Mucosa of rectum (tissue), 2 donors: Measurements from ENCODE around the gene HMGCR.
A peak's percentile ranks its signal among the peaks of the same experiment; 100 is the strongest.

Experiments
- H3K27ac ChIP-seq, 2 donors: one replicate each; pipeline ENCODE4 v1.7.0; 2013; ENCODE audit warnings: inconsistent platforms in 2 of 2, low read depth in 2 of 2, low read length in 2 of 2
- H3K27me3 ChIP-seq, 2 donors: one replicate each; pipeline ENCODE4 v1.7.0; 2013; ENCODE audit warnings: low read length in 2 of 2; ENCODE audit not compliant: control insufficient read depth in 2 of 2, insufficient read depth in 2 of 2
- H3K36me3 ChIP-seq, 2 donors: one replicate each; pipeline ENCODE4 v1.7.0; 2013; ENCODE audit warnings: low read length in 2 of 2; ENCODE audit not compliant: control insufficient read depth in 2 of 2, insufficient read depth in 2 of 2
- H3K4me1 ChIP-seq, 2 donors: one replicate each; pipeline ENCODE4 v1.7.0; 2013; ENCODE audit warnings: low read length in 2 of 2, mild to moderate bottlenecking in 1 of 2; ENCODE audit not compliant: control insufficient read depth in 2 of 2, insufficient read depth in 2 of 2
- H3K4me3 ChIP-seq, 2 donors: one replicate each; pipeline ENCODE4 v1.7.0; 2013; ENCODE audit warnings: low read length in 2 of 2
- H3K9ac ChIP-seq, 2 donors: one replicate each; pipeline ENCODE4 v1.7.0; 2013; ENCODE audit warnings: low read length in 2 of 2, low read depth in 1 of 2, mild to moderate bottlenecking in 1 of 2
- H3K9me3 ChIP-seq, 2 donors: one replicate each; pipeline ENCODE4 v1.7.0; 2013; ENCODE audit warnings: low read length in 2 of 2; ENCODE audit not compliant: control insufficient read depth in 2 of 2
- donor health status: healthy.
- donor health status: Normal muscosa, but diverticular disease.

HMGCR gene

DNA sequence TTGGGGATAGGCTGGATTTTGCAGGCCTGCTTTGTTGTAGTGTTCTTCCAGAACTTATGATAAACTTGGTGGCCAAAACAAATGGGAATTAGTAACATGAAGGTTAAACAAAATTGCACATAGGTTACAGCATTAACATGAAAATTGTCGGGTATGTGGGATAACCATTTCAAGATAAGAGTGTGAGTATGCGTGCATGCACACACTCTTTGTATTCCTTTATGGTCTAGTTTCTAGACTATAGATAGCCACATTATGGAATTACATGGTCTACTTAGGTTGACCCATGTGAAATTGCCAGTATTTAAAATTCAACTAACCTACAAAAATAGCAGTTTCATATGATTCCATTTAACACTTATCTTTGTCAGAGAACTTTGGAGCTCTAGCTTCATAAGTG, 1.4 kb downstream of the HMGCR start:
- H3K9ac ChIP-seq = no peak overlapping the region

GRCh38 chr5:75340714-75341478, 3.9 kb downstream of the HMGCR start:
- Histone ChIP-seq H3K27me3 (no peaks in the 10 kb centered on the region), H3K4me1 (peaks cover 5 to 12% of the 10 kb centered on the region in 2 donors), H3K9me3 (no peaks in the 10 kb centered on the region), H3K4me3 (no peak overlapping the region), H3K27ac (no peak overlapping the region), H3K9ac (no peak overlapping the region), H3K36me3 (peaks cover 11 to 20% of the 10 kb centered on the region in 2 donors)

More for the DNA sequence above, 1.4 kb downstream of the HMGCR start:
- peaks cover 0 to 2% of the 10 kb centered on the region in 2 donors for H3K36me3 ChIP-seq
- H3K27me3 ChIP-seq = no peaks in the 10 kb centered on the region
- no peak overlapping the region for H3K27ac ChIP-seq
- H3K4me3 ChIP-seq = peak overlapping the region; percentile 92 to 95
- H3K4me1 ChIP-seq = peaks cover 6 to 13% of the 10 kb centered on the region in 2 donors
- H3K9me3 ChIP-seq = no peaks in the 10 kb centered on the region

DNA sequence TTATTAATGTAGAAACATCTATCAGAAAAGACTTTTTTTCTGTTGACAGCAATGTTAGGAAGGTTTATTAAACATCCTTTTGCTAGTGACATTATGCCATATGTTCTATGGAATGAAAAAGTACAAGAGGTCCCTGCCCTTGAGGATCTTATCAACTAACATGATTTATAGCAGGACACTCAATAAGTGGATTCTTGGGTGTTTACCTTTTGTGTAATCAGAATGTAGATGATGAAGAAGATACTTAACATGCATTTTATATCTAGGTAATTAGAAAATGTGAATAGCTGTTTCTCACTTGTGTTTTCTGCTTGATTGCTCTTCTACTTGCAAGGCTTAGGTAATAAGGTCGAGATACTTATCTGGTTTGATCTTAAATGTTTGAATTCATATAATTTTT, 4.9 kb downstream of the HMGCR start:
- Histone ChIP-seq H3K27ac (no peak overlapping the region), H3K4me1 (peaks cover 0 to 9% of the 10 kb centered on the region in 2 donors), H3K27me3 (no peaks in the 10 kb centered on the region), H3K4me3 (no peak overlapping the region), H3K9me3 (no peaks in the 10 kb centered on the region), H3K36me3 (peaks cover 17 to 28% of the 10 kb centered on the region in 2 donors), H3K9ac (no peak overlapping the region)

- Histone ChIP-seq H3K36me3 (peaks cover 24 to 36% of the 10 kb centered on the region in 2 donors), H3K27me3 (no peaks in the 10 kb centered on the region), H3K27ac (no peak overlapping the region), H3K9ac (no peak overlapping the region), H3K4me3 (no peak overlapping the region), H3K4me1 (peaks cover 0 to 9% of the 10 kb centered on the region in 2 donors), H3K9me3 (no peaks in the 10 kb centered on the region)
Measured at GRCh38 chr5:75342836-75343235, 5.8 kb downstream of the HMGCR start.

GRCh38 chr5:75348241-75348640, 11.2 kb downstream of the HMGCR start:
- Histone ChIP-seq H3K4me1 (no peaks in the 10 kb centered on the region), H3K9ac (no peak overlapping the region), H3K4me3 (no peak overlapping the region), H3K27ac (no peak overlapping the region), H3K36me3 (peaks cover 67 to 75% of the 10 kb centered on the region in 2 donors), H3K27me3 (no peaks in the 10 kb centered on the region), H3K9me3 (no peaks in the 10 kb centered on the region)

- H3K9ac ChIP-seq = no peak overlapping the region
- no peak overlapping the region for H3K27ac ChIP-seq
- H3K9me3 ChIP-seq = no peaks in the 10 kb centered on the region
- H3K27me3 ChIP-seq = no peaks in the 10 kb centered on the region
- no peak overlapping the region for H3K4me3 ChIP-seq
- H3K4me1 ChIP-seq = no peaks in the 10 kb centered on the region
- peaks cover 69 to 75% of the 10 kb centered on the region in 2 donors for H3K36me3 ChIP-seq
Measured at GRCh38 chr5:75349663-75350062, 12.6 kb downstream of the HMGCR start.

GRCh38 chr5:75351139-75351926, 14.3 kb downstream of the HMGCR start:
- H3K4me3 ChIP-seq = no peak overlapping the region
- H3K36me3 ChIP-seq = peaks cover 69 to 74% of the 10 kb centered on the region in 2 donors
- H3K9me3 ChIP-seq = no peaks in the 10 kb centered on the region
- no peak overlapping the region for H3K9ac ChIP-seq
- no peak overlapping the region for H3K27ac ChIP-seq
- H3K4me1 ChIP-seq = no peaks in the 10 kb centered on the region
- H3K27me3 ChIP-seq = no peaks in the 10 kb centered on the region

- Histone ChIP-seq H3K36me3 (peaks cover 76 to 78% of the 10 kb centered on the region in 2 donors), H3K27me3 (no peaks in the 10 kb centered on the region), H3K4me1 (no peaks in the 10 kb centered on the region), H3K27ac (no peak overlapping the region), H3K9ac (no peak overlapping the region), H3K9me3 (no peaks in the 10 kb centered on the region), H3K4me3 (no peak overlapping the region)
Measured at GRCh38 chr5:75355236-75355635, 18.2 kb downstream of the HMGCR start.

GRCh38 chr5:75356719-75357118, 19.7 kb downstream of the HMGCR start:
- no peaks in the 10 kb centered on the region for H3K4me1 ChIP-seq
- no peak overlapping the region for H3K9ac ChIP-seq
- peaks cover 72 to 76% of the 10 kb centered on the region in 2 donors for H3K36me3 ChIP-seq
- no peak overlapping the region for H3K27ac ChIP-seq
- no peaks in the 10 kb centered on the region for H3K27me3 ChIP-seq
- no peaks in the 10 kb centered on the region for H3K9me3 ChIP-seq
- H3K4me3 ChIP-seq = no peak overlapping the region

- Histone ChIP-seq H3K4me1 (peaks cover 2 to 8% of the 10 kb centered on the region in 2 donors), H3K36me3 (peaks cover 69% of the 10 kb centered on the region in 2 donors), H3K9ac (no peak overlapping the region), H3K27me3 (no peaks in the 10 kb centered on the region), H3K27ac (no peak overlapping the region), H3K9me3 (no peaks in the 10 kb centered on the region), H3K4me3 (no peak overlapping the region)
Measured at GRCh38 chr5:75358117-75358516, 21.1 kb downstream of the HMGCR start.
